ENCODE data around the gene EPHB1.

The EPHB1 gene

GRCh38 chr3:134864636-134865035 is 69.6 kb downstream of the EPHB1 start:
- CTCF ChIA-PET = no interaction called here
- DNase-seq (ENCODE audit: low read depth, low spot score) = no peak

DNA sequence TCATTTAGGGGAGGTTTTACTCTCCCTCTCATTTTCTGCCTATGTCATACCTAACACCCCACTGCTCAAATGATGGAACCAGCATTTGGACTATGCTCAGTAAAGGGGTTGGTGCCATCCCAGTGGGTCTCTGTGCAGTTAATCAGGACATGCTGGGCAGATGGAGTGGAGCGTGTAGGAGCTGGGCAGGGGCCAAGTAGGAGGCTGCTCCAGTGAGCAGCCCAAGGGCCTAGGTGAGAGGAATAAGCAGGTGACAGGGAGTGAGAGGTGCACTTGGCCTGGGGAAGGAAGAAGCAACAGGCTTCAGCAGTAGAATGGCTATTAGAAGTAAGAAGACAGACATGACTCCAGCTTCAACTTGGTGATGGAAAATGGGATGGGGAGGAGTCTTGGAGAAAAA is 72.2 kb downstream of the EPHB1 start:
- TF ChIP-seq, protein P1, sequence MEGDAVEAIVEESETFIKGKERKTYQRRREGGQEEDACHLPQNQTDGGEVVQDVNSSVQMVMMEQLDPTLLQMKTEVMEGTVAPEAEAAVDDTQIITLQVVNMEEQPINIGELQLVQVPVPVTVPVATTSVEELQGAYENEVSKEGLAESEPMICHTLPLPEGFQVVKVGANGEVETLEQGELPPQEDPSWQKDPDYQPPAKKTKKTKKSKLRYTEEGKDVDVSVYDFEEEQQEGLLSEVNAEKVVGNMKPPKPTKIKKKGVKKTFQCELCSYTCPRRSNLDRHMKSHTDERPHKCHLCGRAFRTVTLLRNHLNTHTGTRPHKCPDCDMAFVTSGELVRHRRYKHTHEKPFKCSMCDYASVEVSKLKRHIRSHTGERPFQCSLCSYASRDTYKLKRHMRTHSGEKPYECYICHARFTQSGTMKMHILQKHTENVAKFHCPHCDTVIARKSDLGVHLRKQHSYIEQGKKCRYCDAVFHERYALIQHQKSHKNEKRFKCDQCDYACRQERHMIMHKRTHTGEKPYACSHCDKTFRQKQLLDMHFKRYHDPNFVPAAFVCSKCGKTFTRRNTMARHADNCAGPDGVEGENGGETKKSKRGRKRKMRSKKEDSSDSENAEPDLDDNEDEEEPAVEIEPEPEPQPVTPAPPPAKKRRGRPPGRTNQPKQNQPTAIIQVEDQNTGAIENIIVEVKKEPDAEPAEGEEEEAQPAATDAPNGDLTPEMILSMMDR (IDR thresholded peaks at IDR 0.05; ENCODE audit: insufficient read depth, low read length, missing control alignments) = no peak
- ChIA-PET CTCF (no interaction called here), POLR2A (no interaction called here)
- H3K4me3 ChIP-seq (ENCODE audit: low read depth, low read length) = no peak overlapping the region
- DNase-seq (ENCODE audit: low read depth, low spot score) = no peak

More at GRCh38 chr3:134864636-134865035, 69.6 kb downstream of the EPHB1 start:
- POLR2A ChIA-PET = no interaction called here
- TF ChIP-seq, protein P1 (IDR thresholded peaks at IDR 0.05; ENCODE audit: insufficient read depth, low read length, missing control alignments) = no peak
- no peak overlapping the region for H3K4me3 ChIP-seq (ENCODE audit: low read depth, low read length)

- H3K4me3 ChIP-seq (ENCODE audit: low read depth, low read length) = no peak overlapping the region
- TF ChIP-seq, protein P1 (IDR thresholded peaks at IDR 0.05; ENCODE audit: insufficient read depth, low read length, missing control alignments) = no peak
- CTCF ChIA-PET = no interaction called here
- POLR2A ChIA-PET = no interaction called here
- no peak for DNase-seq (ENCODE audit: low read depth, low spot score)
Observed at GRCh38 chr3:134869153-134869726, 74.2 kb downstream of the EPHB1 start.

GRCh38 chr3:134871818-134872217 is 76.8 kb downstream of the EPHB1 start:
- no peak for DNase-seq (ENCODE audit: low read depth, low spot score)
- TF ChIP-seq, protein P1 (IDR thresholded peaks at IDR 0.05; ENCODE audit: insufficient read depth, low read length, missing control alignments) = no peak
- no peak overlapping the region for H3K4me3 ChIP-seq (ENCODE audit: low read depth, low read length)
- ChIA-PET POLR2A (no interaction called here), CTCF (no interaction called here)

DNA sequence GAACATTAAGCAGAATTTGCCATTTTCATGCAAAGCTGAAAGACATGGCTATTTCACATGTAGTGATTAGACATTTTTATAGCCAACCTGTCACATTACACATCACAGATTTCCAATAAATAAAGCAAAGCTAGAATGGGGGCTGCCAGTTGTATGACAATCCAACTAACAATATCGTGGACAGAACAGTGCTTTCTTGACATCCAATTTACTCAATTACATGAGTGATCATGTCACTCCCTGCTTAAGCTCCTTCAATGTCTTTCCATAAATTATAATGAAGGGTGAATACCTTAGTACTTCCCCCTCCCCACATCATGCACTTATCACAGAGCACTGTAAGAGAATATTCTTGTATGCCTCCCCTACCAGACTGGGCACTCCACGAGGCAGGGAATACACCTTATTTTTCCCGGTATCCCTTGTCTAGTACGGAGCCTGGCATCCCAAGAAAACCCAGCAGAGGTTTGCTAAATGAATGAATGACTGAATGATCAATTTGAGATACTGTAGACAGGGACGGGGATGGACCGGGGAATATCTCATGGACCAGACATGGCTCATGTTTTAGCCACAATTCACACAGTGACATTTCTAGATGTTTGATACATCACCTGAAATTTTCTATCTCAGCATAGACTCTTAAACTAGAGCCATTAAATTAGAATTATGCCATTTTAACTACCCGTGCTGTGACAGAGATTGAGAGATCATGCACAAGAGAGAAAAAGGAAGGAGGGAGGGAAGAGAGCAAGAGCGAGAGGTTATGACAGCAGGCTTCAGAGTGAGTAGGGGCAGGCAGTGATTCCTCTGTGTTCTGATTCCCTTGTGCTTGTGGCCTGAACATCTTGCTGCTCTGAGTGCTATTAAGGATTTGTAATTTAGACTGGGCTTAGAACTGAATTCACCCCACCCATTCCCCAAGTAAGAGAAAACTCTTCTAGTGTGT is 77.7 kb downstream of the EPHB1 start:
- ChIA-PET POLR2A (no interaction called here), CTCF (no interaction called here)
- no peak overlapping the region for H3K4me3 ChIP-seq (ENCODE audit: low read depth, low read length)
- DNase-seq (ENCODE audit: low read depth, low spot score) = no peak
- TF ChIP-seq, protein P1 (IDR thresholded peaks at IDR 0.05; ENCODE audit: insufficient read depth, low read length, missing control alignments) = no peak

GRCh38 chr3:134873789-134874188 is 78.7 kb downstream of the EPHB1 start:
- TF ChIP-seq, protein P1 (IDR thresholded peaks at IDR 0.05; ENCODE audit: insufficient read depth, low read length, missing control alignments) = no peak
- CTCF ChIA-PET = no interaction called here
- POLR2A ChIA-PET = no interaction called here
- no peak overlapping the region for H3K4me3 ChIP-seq (ENCODE audit: low read depth, low read length)
- DNase-seq (ENCODE audit: low read depth, low spot score) = no peak

All from AG04449 (cell line).